Activated CD8-positive, alpha-beta memory T cell treated with anti-CD3 and anti-CD28 coated beads for 36 hours (primary cell): ENCODE measurements around the gene ARSG. TPM values are rescaled to one million over a fixed set of nuclear protein-coding genes. Genes with fewer than 3 reads are reported as not detected.

Experiments
- CTCF ChIA-PET: fragments of 350-600 bp; sonication (Branson Sonifier 250); formaldehyde crosslinking; loops from one replicate; lab custom pipeline; 2021; ENCODE audit warnings: antibody characterized with exemption; lab: Charles Lee
- POLR2A ChIA-PET: fragments of 350-600 bp; sonication (Branson Sonifier 250); formaldehyde crosslinking; loops from one replicate; lab custom pipeline; 2021; ENCODE audit warnings: antibody characterized with exemption; lab: Charles Lee
- total RNA-seq, 2 experiments: library from RNA; stranded (reverse); gene quantifications; one replicate each; pipeline ENCODE4 v1.2.3, GENCODE V29; 2021

ARSG gene
- total RNA-seq, 2 experiments from 2014 or later, result 8.3 to 9.9 TPM

GRCh38 chr17:68439656-68440290, 148.5 kb downstream of the ARSG start:
- ChIA-PET CTCF (interaction anchor here (1.8 kb wide), 1 partner anchor 239 kb away, joined by 3 read pairs; no protein-coding TSS in a partner anchor), POLR2A (interaction anchor here (1.2 kb wide), 1 partner anchor 17 kb away, joined by 3 read pairs; the partner anchor contains the start of gene WIPI1)

- ChIA-PET CTCF (no interaction called here), POLR2A (interaction anchor here (1.2 kb wide), 1 partner anchor 17 kb away, joined by 3 read pairs; the partner anchor contains the start of gene WIPI1)
Measured at GRCh38 chr17:68440526-68440925, 149.2 kb downstream of the ARSG start.

GRCh38 chr17:68441070-68441770, 149.9 kb downstream of the ARSG start:
- ChIA-PET CTCF (no interaction called here), POLR2A (interaction anchor here (1.2 kb wide), 1 partner anchor 16 kb away, joined by 3 read pairs; the partner anchor contains the start of gene WIPI1)

- POLR2A ChIA-PET, result no interaction called here
Measured at GRCh38 chr17:68443972-68444464, 152.7 kb downstream of the ARSG start.

GRCh38 chr17:68445671-68446070, 154.4 kb downstream of the ARSG start:
- CTCF ChIA-PET, result no interaction called here
- POLR2A ChIA-PET, result no interaction called here

More at GRCh38 chr17:68443972-68444464, 152.7 kb downstream of the ARSG start:
- CTCF ChIA-PET, result no interaction called here

- POLR2A ChIA-PET, result no interaction called here
- CTCF ChIA-PET, result interaction anchor here (1.2 kb wide), 1 partner anchor 9 kb away, joined by 3 read pairs; no protein-coding TSS in a partner anchor
Measured at GRCh38 chr17:68446626-68447041, 155.3 kb downstream of the ARSG start.

- ChIA-PET POLR2A (interaction anchor here (0.6 kb wide), 1 partner anchor 11 kb away, joined by 4 read pairs; no protein-coding TSS in a partner anchor), CTCF (no interaction called here)
Measured at GRCh38 chr17:68449021-68449739, 157.9 kb downstream of the ARSG start.

- CTCF ChIA-PET, result interaction anchor here (0.7 kb wide), 1 partner anchor 16 kb away, joined by 3 read pairs; no protein-coding TSS in a partner anchor
- POLR2A ChIA-PET, result no interaction called here
Measured at GRCh38 chr17:68450391-68450790, 159.1 kb downstream of the ARSG start.

GRCh38 chr17:68450801-68451200, 159.5 kb downstream of the ARSG start:
- ChIA-PET CTCF (interaction anchor here (0.7 kb wide), 1 partner anchor 15 kb away, joined by 3 read pairs; no protein-coding TSS in a partner anchor), POLR2A (no interaction called here)

- ChIA-PET CTCF (interaction anchor here (0.5 kb wide), 1 partner anchor 13 kb away, joined by 3 read pairs; no protein-coding TSS in a partner anchor), POLR2A (no interaction called here)
Measured at GRCh38 chr17:68451670-68452354, 160.5 kb downstream of the ARSG start.

GRCh38 chr17:68452724-68453290, 161.5 kb downstream of the ARSG start:
- ChIA-PET POLR2A (no interaction called here), CTCF (interaction anchor here (0.5 kb wide), 1 partner anchor 12 kb away, joined by 3 read pairs; no protein-coding TSS in a partner anchor)

GRCh38 chr17:68453991-68454665, 162.8 kb downstream of the ARSG start:
- POLR2A ChIA-PET, result no interaction called here
- CTCF ChIA-PET, result interaction anchor here (1.0 to 1.2 kb wide), 2 partner anchors 18 to 253 kb away, joined by 3 read pairs; no protein-coding TSS in a partner anchor

GRCh38 chr17:68455901-68456338, 164.6 kb downstream of the ARSG start:
- CTCF ChIA-PET, result interaction anchor here (1.4 to 3.8 kb wide), 3 partner anchors 19 to 283 kb away, joined by 3 to 20 read pairs (median 4); no protein-coding TSS in a partner anchor
- POLR2A ChIA-PET, result interaction anchor here (0.6 kb wide), 1 partner anchor 392 kb away, joined by 3 read pairs; no protein-coding TSS in a partner anchor

- POLR2A ChIA-PET, result interaction anchor here (0.6 to 4.5 kb wide), 4 partner anchors 16 to 393 kb away, joined by 3 to 33 read pairs (median 5); partner anchors contain the start of gene AMZ2
- CTCF ChIA-PET, result interaction anchor here (1.0 to 3.8 kb wide), 7 partner anchors 18 to 284 kb away, joined by 3 to 20 read pairs (median 4); no protein-coding TSS in a partner anchor
Measured at GRCh38 chr17:68456339-68457167, 165.3 kb downstream of the ARSG start.

- CTCF ChIA-PET, result interaction anchor here (0.6 to 3.8 kb wide), 7 partner anchors 17 to 275 kb away, joined by 3 to 20 read pairs (median 4); no protein-coding TSS in a partner anchor
- POLR2A ChIA-PET, result interaction anchor here (0.6 to 4.5 kb wide), 5 partner anchors 17 to 209 kb away, joined by 3 to 33 read pairs (median 7); partner anchors contain the start of gene AMZ2
Measured at GRCh38 chr17:68457168-68457538, 165.9 kb downstream of the ARSG start, which contains the start of gene WIPI1. TSS of gene WIPI1 (minus strand) at chr17:68457496. CDS start at chr17:68457421, 75 bp downstream.
